GM12891 (cell line): ENCODE results near the gene PACSIN1.

Source experiments
- PAX5 ChIP-seq: IDR thresholded peaks from 2 replicates; pipeline ENCODE4 v1.6.1; 2011; ENCODE audit warnings: low read length, moderate library complexity, mild to moderate bottlenecking; ENCODE audit not compliant: insufficient read depth, severe bottlenecking
- POLR2A ChIP-seq: IDR thresholded peaks from 2 replicates; pipeline ENCODE4 v1.6.1; 2011; ENCODE audit warnings: low read depth, low read length, control low read depth
- POLR2AphosphoS5 ChIP-seq: IDR thresholded peaks from 2 replicates; pipeline ENCODE4 v1.6.1; 2011; ENCODE audit warnings: low read depth, low read length, control low read depth
- POU2F2 ChIP-seq: IDR thresholded peaks from 2 replicates; pipeline ENCODE4 v1.6.1; 2011; ENCODE audit warnings: low read depth, mild to moderate bottlenecking, control low read depth, low read length, moderate library complexity
- TAF1 ChIP-seq: IDR thresholded peaks from 2 replicates; pipeline ENCODE4 v1.6.1; 2011; ENCODE audit warnings: low read depth, low read length, control low read depth

- TF ChIP-seq POLR2AphosphoS5 = no peak
- no peak for TF ChIP-seq POLR2A
- TF ChIP-seq TAF1 = no peak
- no peak for TF ChIP-seq POU2F2
- TF ChIP-seq PAX5 = no peak
Measured at GRCh38 chr6:34535646-34536045, 69.8 kb downstream of the PACSIN1 start.
